DOHH2 (cell line): ENCODE measurements around the gene ETFA.

Experiments
- H3F3A ChIP-seq: fragments of 200-600 bp; sonication (generic), shearing (Covaris generic); 2 replicates; pipeline ENCODE4 v1.6.0; 2016; ENCODE audit warnings: antibody characterized with exemption, mild to moderate bottlenecking; ENCODE audit not compliant: control insufficient read depth, insufficient read depth
- H3K27ac ChIP-seq: fragments of 200-600 bp; sonication (generic); 2 replicates; pipeline ENCODE4 v1.5.1; 2014; ENCODE audit warnings: low read depth, mild to moderate bottlenecking, low read length, moderate library complexity
- H3K27me3 ChIP-seq: fragments of 200-600 bp; sonication (generic); 2 replicates; pipeline ENCODE4 v1.6.1; 2014; ENCODE audit warnings: mild to moderate bottlenecking, low read length, mixed read lengths; ENCODE audit not compliant: control insufficient read depth
- H3K36me3 ChIP-seq: fragments of 200-600 bp; sonication (generic); 2 replicates; pipeline ENCODE4 v1.6.1; 2014; ENCODE audit warnings: mild to moderate bottlenecking, low read length, moderate library complexity, mixed read lengths; ENCODE audit not compliant: control insufficient read depth
- H3K4me1 ChIP-seq: fragments of 200-600 bp; sonication (generic); 2 replicates; pipeline ENCODE4 v1.6.1; 2014; ENCODE audit warnings: mild to moderate bottlenecking, low read length, mixed read lengths; ENCODE audit not compliant: control insufficient read depth
- H3K4me2 ChIP-seq: fragments of 200-600 bp; sonication (generic); 2 replicates; pipeline ENCODE4 v1.6.0; 2014; ENCODE audit warnings: mild to moderate bottlenecking, low read length, moderate library complexity
- H3K4me3 ChIP-seq: fragments of 200-600 bp; sonication (generic); 2 replicates; pipeline ENCODE4 v1.5.1; 2014; ENCODE audit warnings: mild to moderate bottlenecking, low read length, mixed read lengths
- H3K79me2 ChIP-seq: fragments of 200-600 bp; sonication (generic); 2 replicates; pipeline ENCODE4 v1.6.1; 2014; ENCODE audit warnings: mild to moderate bottlenecking, low read length, mixed read lengths; ENCODE audit not compliant: control insufficient read depth
- H3K9me2 ChIP-seq: fragments of 200-600 bp; sonication (generic); replicated peaks from 2 replicates; pipeline ENCODE4 v1.6.1; 2014; ENCODE audit warnings: mild to moderate bottlenecking, low read length, mixed read lengths; ENCODE audit not compliant: control insufficient read depth
- H3K9me3 ChIP-seq: fragments of 200-600 bp; sonication (generic); 2 replicates; pipeline ENCODE4 v1.6.1; 2014; ENCODE audit warnings: antibody characterized with exemption, low read length, mixed read lengths; ENCODE audit not compliant: control insufficient read depth, insufficient read depth
- H4K20me1 ChIP-seq: fragments of 200-600 bp; sonication (generic); 2 replicates; pipeline ENCODE4 v1.6.0; 2014; ENCODE audit warnings: low read depth, mild to moderate bottlenecking, antibody characterized with exemption, low read length, moderate library complexity; ENCODE audit not compliant: control insufficient read depth, insufficient read depth
- EZH2phosphoT487 ChIP-seq: fragments of 200-600 bp; sonication (generic); IDR thresholded peaks from 2 replicates; pipeline ENCODE4 v1.6.1; 2017; ENCODE audit warnings: borderline replicate concordance, mild to moderate bottlenecking, antibody characterized with exemption, low read length, moderate library complexity, mixed read lengths
- TF ChIP-seq, protein P1 (sequence below): fragments of 200-600 bp; sonication (generic); IDR thresholded peaks from one replicate; pipeline ENCODE4 v1.5.1; 2014; ENCODE audit warnings: antibody characterized with exemption, mild to moderate bottlenecking, low read depth, low read length; ENCODE audit not compliant: poor library complexity, severe bottlenecking

The ETFA gene

DNA sequence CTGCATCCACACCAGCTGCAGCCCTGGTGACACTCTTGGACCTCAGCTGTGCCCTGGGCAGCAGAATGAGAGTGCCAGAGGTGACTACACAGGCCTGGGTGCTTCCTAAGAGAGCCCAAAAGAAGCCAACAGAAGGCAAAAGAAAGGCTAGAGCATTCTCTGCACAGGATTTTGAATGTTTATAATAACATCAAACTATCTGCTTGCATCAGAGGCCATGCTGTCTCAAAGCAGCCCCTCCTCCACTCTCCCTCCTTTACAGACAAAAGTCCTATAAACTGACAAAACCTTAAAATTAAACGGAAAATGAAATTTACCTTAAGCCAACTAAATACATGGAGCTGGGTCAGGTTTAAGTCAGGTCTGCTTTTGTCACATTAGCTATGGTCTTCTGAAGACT lies 95.6 kb downstream of the ETFA start:
- Histone ChIP-seq H3K79me2 (no peaks in the 10 kb centered on the region), H3K27ac (no peak overlapping the region), H3K9me3 (no peaks in the 10 kb centered on the region), H3K4me3 (no peak overlapping the region), H3K9me2 (no peaks in the 10 kb centered on the region), H4K20me1 (no peaks in the 10 kb centered on the region), H3K27me3 (no peaks in the 10 kb centered on the region), H3K36me3 (peaks cover 49% of the 10 kb centered on the region), H3K4me1 (no peaks in the 10 kb centered on the region), H3F3A (no peaks in the 10 kb centered on the region), H3K4me2 (no peak overlapping the region)
- TF ChIP-seq, protein P1, sequence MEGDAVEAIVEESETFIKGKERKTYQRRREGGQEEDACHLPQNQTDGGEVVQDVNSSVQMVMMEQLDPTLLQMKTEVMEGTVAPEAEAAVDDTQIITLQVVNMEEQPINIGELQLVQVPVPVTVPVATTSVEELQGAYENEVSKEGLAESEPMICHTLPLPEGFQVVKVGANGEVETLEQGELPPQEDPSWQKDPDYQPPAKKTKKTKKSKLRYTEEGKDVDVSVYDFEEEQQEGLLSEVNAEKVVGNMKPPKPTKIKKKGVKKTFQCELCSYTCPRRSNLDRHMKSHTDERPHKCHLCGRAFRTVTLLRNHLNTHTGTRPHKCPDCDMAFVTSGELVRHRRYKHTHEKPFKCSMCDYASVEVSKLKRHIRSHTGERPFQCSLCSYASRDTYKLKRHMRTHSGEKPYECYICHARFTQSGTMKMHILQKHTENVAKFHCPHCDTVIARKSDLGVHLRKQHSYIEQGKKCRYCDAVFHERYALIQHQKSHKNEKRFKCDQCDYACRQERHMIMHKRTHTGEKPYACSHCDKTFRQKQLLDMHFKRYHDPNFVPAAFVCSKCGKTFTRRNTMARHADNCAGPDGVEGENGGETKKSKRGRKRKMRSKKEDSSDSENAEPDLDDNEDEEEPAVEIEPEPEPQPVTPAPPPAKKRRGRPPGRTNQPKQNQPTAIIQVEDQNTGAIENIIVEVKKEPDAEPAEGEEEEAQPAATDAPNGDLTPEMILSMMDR, result no peak
- no peak for TF ChIP-seq EZH2phosphoT487

DNA sequence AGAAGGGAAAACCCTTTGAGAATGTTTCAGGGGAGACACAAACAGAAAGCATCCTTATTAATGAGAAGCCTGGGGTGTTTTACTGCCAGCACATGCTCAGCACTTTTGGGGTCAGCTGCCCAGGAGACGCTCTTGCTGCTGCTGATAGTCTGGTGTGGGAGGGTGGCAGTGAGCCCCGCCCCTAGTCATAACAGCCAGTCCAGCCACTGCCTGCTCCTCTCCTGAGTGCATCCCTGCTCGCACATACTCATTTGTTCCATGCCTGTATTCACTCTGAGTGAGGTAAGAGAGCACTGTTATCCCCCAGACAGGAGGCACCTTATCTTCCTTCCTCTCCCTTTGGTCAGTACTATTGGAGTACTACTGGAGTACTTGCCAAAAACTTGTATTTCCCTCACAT lies 101.3 kb downstream of the ETFA start:
- H3K27ac ChIP-seq, result no peak overlapping the region
- TF ChIP-seq, protein P1, result no peak
- no peak for TF ChIP-seq EZH2phosphoT487
- H3K79me2 ChIP-seq, result no peaks in the 10 kb centered on the region
- no peaks in the 10 kb centered on the region for H3F3A ChIP-seq
- no peaks in the 10 kb centered on the region for H3K27me3 ChIP-seq
- no peak overlapping the region for H3K4me2 ChIP-seq
- H4K20me1 ChIP-seq, result no peaks in the 10 kb centered on the region
- H3K4me1 ChIP-seq, result no peaks in the 10 kb centered on the region
- peaks cover 29% of the 10 kb centered on the region for H3K36me3 ChIP-seq
- H3K4me3 ChIP-seq, result no peak overlapping the region
- no peaks in the 10 kb centered on the region for H3K9me2 ChIP-seq
- no peaks in the 10 kb centered on the region for H3K9me3 ChIP-seq

DNA sequence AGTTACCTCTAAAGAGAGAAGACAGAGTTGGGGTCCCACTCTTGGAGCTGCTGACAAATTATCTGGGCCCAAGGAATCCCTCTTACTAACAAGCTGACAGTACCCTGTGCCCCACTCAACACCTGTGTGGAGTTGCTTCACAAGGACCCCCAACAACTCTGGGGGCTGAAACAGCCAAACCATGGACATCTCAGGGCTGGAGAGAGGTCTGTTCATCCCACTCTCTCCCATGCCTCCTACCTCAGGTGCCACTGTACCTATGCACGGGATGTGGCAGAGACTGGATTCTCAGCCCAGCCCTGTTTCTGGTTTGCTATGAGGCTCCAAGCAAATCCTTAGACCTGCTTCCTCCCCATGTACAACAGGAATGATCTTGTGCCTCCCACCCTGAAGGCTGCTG lies 101.7 kb downstream of the ETFA start:
- Histone ChIP-seq H3K9me3 (no peaks in the 10 kb centered on the region), H3K27ac (no peak overlapping the region), H4K20me1 (no peaks in the 10 kb centered on the region), H3K4me1 (no peaks in the 10 kb centered on the region), H3K4me3 (no peak overlapping the region), H3K79me2 (no peaks in the 10 kb centered on the region), H3K36me3 (peaks cover 25% of the 10 kb centered on the region), H3K4me2 (no peak overlapping the region), H3F3A (no peaks in the 10 kb centered on the region), H3K27me3 (no peaks in the 10 kb centered on the region), H3K9me2 (no peaks in the 10 kb centered on the region)
- TF ChIP-seq, protein P1, result no peak
- TF ChIP-seq EZH2phosphoT487, result no peak
